Measurements from ENCODE around the gene CNOT10.
A peak's percentile ranks its signal among the peaks of the same experiment; 100 is the strongest.
"Not testable (repeated sequence)": the region's sequence is repeated elsewhere in the genome, so short reads cannot be mapped to it uniquely, and the experiment has no call there.

The CNOT10 gene

DNA sequence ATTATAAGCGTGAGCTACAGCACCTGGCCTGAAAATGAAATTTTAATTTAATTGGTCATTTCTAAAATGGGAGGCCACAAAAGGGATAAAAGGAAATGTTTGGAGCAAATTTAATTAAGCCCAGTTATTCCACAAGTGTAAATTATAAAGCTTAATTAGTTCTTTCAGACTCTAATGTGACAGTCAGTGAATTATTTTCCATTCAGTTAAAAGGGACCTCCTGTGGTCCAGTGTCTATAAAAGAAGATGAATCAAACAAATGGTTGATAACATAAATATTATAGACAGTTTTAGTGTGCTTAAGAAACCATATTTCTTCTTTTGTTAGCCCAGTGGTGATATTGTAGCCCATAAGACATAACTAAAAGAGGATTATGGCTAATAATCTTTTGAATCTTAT lies 66.4 kb downstream of the CNOT10 start:
- no peak for DNase-seq (ENCODE audit: low spot score in 2 of 2)
- in situ Hi-C loops (cut with MboI; ENCODE audit: low sequenced_read_pairs): no loop called here
- Histone ChIP-seq H3K4me1 (no peaks in the 10 kb centered on the region), H3K27me3 (ENCODE audit: low read depth) (no peaks in the 10 kb centered on the region), H3K36me3 (replicated peaks) (0 out of 2 replicates have a peak, but pooled peaks cover 2% of the 10 kb centered on the region), H3K9me3 (no peaks in the 10 kb centered on the region), H3K4me3 (no peak overlapping the region)

DNA sequence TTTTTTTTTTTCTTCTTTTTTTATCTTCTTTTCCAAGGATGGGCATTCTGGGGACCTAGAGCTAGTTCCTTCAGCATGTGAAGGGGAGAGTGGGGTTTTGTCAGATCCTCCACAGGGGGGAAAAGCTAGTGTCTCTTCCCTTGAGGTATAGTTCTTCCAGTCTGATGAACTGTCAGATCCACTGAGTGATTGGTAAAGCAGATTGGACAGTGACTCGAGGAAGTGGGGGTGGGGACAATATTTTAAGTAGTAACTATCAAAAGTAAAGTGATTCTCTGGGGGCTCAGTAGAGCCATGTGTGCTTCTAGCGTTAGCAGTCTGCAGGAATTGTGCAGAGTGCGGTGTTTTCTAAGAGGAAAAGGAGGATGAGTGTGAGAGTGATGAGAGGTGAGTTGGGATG lies 70.8 kb downstream of the CNOT10 start:
- DNase-seq (ENCODE audit: low spot score in 2 of 2): no peak
- Histone ChIP-seq H3K4me1 (no peaks in the 10 kb centered on the region), H3K36me3 (replicated peaks) (peaks cover 5% of the 10 kb centered on the region; the same call in 1 of the 2 replicates), H3K4me3 (no peak overlapping the region), H3K9me3 (no peaks in the 10 kb centered on the region), H3K27me3 (ENCODE audit: low read depth) (no peaks in the 10 kb centered on the region)
- in situ Hi-C loops (cut with MboI; ENCODE audit: low sequenced_read_pairs): no loop called here

GRCh38 chr3:32757618-32758374 lies 72.8 kb downstream of the CNOT10 start:
- no peaks in the 10 kb centered on the region for H3K27me3 ChIP-seq (ENCODE audit: low read depth)
- peaks cover 7% of the 10 kb centered on the region for H3K36me3 ChIP-seq (replicated peaks)
- no peaks in the 10 kb centered on the region for H3K4me1 ChIP-seq
- no peak overlapping the region for H3K4me3 ChIP-seq
- in situ Hi-C loops (cut with MboI; ENCODE audit: low sequenced_read_pairs): no loop called here
- H3K9me3 ChIP-seq: no peaks in the 10 kb centered on the region
- no peak for DNase-seq (ENCODE audit: low spot score in 2 of 2)

GRCh38 chr3:32758375-32758753 lies 73.4 kb downstream of the CNOT10 start:
- no peak for DNase-seq (ENCODE audit: low spot score in 2 of 2)
- in situ Hi-C loops (cut with MboI; ENCODE audit: low sequenced_read_pairs): no loop called here

GRCh38 chr3:32759342-32759741 lies 74.4 kb downstream of the CNOT10 start:
- in situ Hi-C loops (cut with MboI; ENCODE audit: low sequenced_read_pairs): no loop called here
- DNase-seq (ENCODE audit: low spot score in 2 of 2): no peak
- Histone ChIP-seq H3K4me3 (no peak overlapping the region), H3K4me1 (no peaks in the 10 kb centered on the region), H3K27me3 (ENCODE audit: low read depth) (no peaks in the 10 kb centered on the region), H3K9me3 (no peaks in the 10 kb centered on the region), H3K36me3 (replicated peaks) (peaks cover 15% of the 10 kb centered on the region)

More at GRCh38 chr3:32758375-32758753, 73.4 kb downstream of the CNOT10 start:
- Histone ChIP-seq H3K9me3 (no peaks in the 10 kb centered on the region), H3K36me3 (replicated peaks) (peaks cover 11% of the 10 kb centered on the region), H3K4me3 (no peak overlapping the region), H3K4me1 (no peaks in the 10 kb centered on the region), H3K27me3 (ENCODE audit: low read depth) (no peaks in the 10 kb centered on the region)

DNA sequence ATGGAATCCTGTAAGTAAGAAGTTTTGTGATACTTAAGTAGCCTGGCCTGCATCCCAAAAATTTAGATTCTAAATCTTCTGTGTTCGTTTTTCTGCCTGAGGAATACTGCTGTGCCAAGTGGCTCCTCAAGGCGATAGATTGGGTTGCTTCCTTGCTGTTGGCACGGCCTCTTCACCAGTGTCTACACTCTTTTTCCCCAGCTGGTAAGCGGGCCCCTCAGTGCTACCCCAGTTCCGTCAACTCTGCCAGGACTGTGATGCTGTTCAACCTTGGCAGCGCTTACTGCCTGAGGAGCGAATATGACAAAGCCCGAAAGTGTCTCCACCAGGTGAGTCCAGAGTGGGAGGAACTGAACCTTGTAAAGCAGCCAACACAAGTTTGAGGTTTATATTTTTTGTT lies 79.5 kb downstream of the CNOT10 start:
- no peaks in the 10 kb centered on the region for H3K9me3 ChIP-seq
- H3K36me3 ChIP-seq (replicated peaks): peaks cover 32% of the 10 kb centered on the region
- in situ Hi-C loops (cut with MboI; ENCODE audit: low sequenced_read_pairs): no loop called here
- no peaks in the 10 kb centered on the region for H3K4me1 ChIP-seq
- H3K4me3 ChIP-seq: no peak overlapping the region
- H3K27me3 ChIP-seq (ENCODE audit: low read depth): no peaks in the 10 kb centered on the region
- no peak for DNase-seq (ENCODE audit: low spot score in 2 of 2)

DNA sequence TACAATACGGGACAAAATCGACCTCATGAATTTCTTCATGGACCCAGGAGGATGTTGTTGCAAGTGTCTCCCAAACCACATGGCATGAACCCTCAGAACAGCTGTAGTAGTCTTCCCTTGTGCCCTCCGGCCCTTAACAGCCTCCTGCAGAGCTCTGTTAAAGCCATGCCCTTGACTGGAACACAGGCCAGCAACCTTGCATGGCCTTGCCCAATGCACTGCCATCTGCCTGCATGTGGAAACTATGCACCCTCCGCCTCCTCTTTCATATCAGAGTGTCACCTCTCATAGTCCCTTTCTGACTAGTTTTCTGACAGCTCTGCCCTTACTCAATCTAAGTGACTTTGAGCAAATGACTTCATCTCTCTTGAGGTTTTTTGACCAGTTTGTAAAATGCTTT lies 93.4 kb downstream of the CNOT10 start:
- Histone ChIP-seq H3K27me3 (ENCODE audit: low read depth) (no peaks in the 10 kb centered on the region), H3K9me3 (no peaks in the 10 kb centered on the region; the same call in 1 of the 2 replicates), H3K36me3 (replicated peaks) (peaks cover 12% of the 10 kb centered on the region), H3K4me3 (no peak overlapping the region), H3K4me1 (peaks cover 35% of the 10 kb centered on the region)
- no peak for DNase-seq (ENCODE audit: low spot score in 2 of 2)
- in situ Hi-C loops (cut with MboI; ENCODE audit: low sequenced_read_pairs): no loop called here

- H3K4me1 ChIP-seq: peaks cover 35% of the 10 kb centered on the region
- DNase-seq (ENCODE audit: low spot score in 2 of 2): peak; percentile 47 to 56
- peak overlapping the region; percentile 6; the same call in 1 of the 2 replicates for H3K4me3 ChIP-seq
- in situ Hi-C loops (cut with MboI; ENCODE audit: low sequenced_read_pairs): no loop called here
- H3K9me3 ChIP-seq: no peaks in the 10 kb centered on the region; the same call in 1 of the 2 replicates
- no peaks in the 10 kb centered on the region for H3K27me3 ChIP-seq (ENCODE audit: low read depth)
- 0 out of 2 replicates have a peak, but pooled peaks cover 3% of the 10 kb centered on the region for H3K36me3 ChIP-seq (replicated peaks)
Observed at GRCh38 chr3:32780071-32780734, 95.2 kb downstream of the CNOT10 start.

DNA sequence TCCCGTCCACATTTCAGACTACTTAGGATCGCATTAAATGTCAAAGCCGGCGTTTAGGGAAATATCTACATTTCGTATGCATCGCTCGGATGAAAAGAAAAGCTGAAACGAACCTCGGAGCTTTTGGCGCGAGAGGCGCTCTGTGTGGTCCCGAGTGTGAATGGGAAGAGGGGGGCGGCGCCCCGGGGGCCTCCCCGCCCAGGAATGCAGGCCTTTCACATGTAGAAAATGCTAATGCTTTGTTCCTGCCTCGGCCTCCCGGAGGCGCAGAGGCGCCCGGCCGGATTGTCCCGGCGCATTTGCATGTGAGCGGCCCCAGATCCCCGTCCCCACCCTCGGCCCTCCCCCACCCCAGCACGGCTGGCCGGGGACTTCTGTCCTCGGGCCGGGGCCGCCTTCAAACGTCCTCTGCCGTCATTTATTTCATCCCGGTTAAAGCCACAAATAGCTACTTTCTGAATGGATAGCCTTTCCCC lies 95.8 kb downstream of the CNOT10 start:
- H3K9me3 ChIP-seq: no peaks in the 10 kb centered on the region; the same call in 1 of the 2 replicates
- 0 out of 2 replicates have a peak, but pooled peaks cover 3% of the 10 kb centered on the region for H3K36me3 ChIP-seq (replicated peaks)
- H3K4me3 ChIP-seq: peak overlapping the region; percentile 42
- H3K27me3 ChIP-seq (ENCODE audit: low read depth): no peaks in the 10 kb centered on the region
- in situ Hi-C loops (cut with MboI; ENCODE audit: low sequenced_read_pairs): no loop called here
- peak; percentile 97 for DNase-seq (ENCODE audit: low spot score in 2 of 2)
- H3K4me1 ChIP-seq: peaks cover 35% of the 10 kb centered on the region

DNA sequence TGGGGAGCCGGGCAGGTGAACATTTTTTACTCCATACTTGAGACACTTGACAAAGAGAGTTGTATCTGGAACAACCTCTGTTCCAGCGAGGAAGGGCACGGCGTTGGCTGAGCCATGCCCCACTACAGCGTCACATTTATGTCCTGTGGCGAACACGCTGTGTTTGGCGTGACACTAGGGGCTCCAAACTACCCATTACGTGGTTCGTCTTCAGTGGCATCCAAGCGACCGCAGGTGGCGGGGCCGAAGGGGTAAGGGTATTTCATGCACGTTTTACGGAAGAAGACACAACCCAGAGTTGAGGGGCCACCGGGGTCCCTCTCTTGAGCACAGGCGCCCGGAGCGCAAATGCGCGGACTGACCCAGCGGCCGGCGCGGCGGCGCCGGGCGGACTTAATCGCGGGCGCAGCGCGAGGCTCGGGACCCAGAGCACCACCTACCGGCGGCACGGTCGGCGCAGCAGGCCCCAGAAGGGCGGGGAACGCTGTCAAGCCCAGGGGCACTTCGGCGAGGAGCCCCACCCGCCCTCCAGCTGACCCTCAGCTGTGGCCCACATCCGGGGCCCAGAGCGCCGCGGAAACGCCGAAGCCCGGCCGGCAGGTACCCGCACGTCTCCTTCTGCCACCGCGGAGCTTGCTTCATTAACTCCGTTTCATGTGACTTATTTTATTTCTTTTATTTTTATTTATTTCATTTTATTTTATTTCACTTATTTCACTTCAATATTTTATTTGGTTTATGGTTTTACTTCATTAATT lies 96.4 kb downstream of the CNOT10 start:
- peak; percentile 86 to 95 for DNase-seq (ENCODE audit: low spot score in 2 of 2)
- Histone ChIP-seq H3K4me1 (peaks cover 35% of the 10 kb centered on the region), H3K9me3 (no peaks in the 10 kb centered on the region; the same call in 1 of the 2 replicates), H3K27me3 (ENCODE audit: low read depth) (no peaks in the 10 kb centered on the region), H3K36me3 (replicated peaks) (0 out of 2 replicates have a peak, but pooled peaks cover under 1% of the 10 kb centered on the region), H3K4me3 (peak overlapping the region; percentile 42)
- in situ Hi-C loops (cut with MboI; ENCODE audit: low sequenced_read_pairs): no loop called here

DNA sequence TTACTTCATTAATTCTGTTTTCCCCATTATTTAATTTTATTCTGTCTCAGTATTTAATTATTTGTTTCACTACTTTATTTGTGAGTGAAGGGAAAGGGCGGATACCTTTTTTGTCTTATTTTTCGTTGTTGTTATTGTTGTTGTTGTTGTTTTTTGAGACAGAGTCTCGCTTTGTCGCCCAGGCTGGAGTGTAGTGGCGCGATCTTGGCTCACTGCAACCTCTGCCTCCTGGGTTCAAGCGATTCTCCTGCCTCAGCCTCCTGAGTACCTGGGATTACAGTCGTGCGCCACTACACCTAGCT lies 96.9 kb downstream of the CNOT10 start:
- H3K27me3 ChIP-seq (ENCODE audit: low read depth); in situ Hi-C loops (cut with MboI; ENCODE audit: low sequenced_read_pairs); H3K9me3 ChIP-seq; H3K36me3 ChIP-seq (replicated peaks); DNase-seq (ENCODE audit: low spot score in 2 of 2): not testable (repeated sequence)
- Histone ChIP-seq H3K4me3 (peak overlapping the region; percentile 42), H3K4me1 (peaks cover 31% of the 10 kb centered on the region)

DNA sequence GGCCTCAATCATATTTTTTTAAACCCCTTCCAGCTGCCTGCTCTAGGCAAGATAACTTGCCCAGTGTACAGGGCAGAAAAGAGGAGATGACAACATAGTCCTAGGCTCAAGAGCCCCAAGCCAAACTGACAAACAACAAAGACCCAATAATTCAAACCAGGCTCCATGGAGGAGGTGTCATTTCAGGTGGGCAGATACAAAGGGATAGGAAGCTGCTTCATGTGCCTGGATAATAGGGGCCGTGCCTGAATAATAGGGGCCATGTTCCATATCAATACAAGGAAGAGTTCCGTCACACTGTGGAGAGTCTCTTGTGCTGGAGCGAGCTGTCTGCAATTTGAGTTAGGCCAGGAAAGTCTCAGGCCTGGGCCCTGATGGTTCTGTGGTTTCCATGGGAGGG lies 97.4 kb downstream of the CNOT10 start:
- peaks cover 27% of the 10 kb centered on the region for H3K4me1 ChIP-seq
- H3K36me3 ChIP-seq (replicated peaks): no peaks in the 10 kb centered on the region
- no peak for DNase-seq (ENCODE audit: low spot score in 2 of 2)
- H3K4me3 ChIP-seq: no peak overlapping the region
- in situ Hi-C loops (cut with MboI; ENCODE audit: low sequenced_read_pairs): no loop called here
- no peaks in the 10 kb centered on the region for H3K27me3 ChIP-seq (ENCODE audit: low read depth)
- H3K9me3 ChIP-seq: no peaks in the 10 kb centered on the region; the same call in 1 of the 2 replicates

DNA sequence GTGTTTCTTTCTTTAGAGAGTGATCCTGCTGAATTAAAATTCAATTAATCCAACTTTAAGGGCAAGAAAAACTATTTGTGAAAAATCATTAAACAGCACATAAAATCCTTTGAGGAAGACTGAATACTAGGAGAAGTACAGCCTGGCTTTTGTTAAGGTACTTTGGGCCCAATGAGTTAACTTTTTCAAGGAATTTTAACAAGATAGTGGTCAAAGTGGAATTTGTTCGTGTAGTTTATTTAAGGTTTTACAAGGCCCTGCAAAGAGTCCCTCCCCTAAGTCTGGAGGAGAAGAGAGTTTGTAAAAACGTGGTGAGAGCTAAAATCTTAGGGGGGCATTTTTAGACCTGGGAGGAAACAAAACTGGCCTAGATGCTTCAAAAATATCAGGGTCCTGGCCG lies 106.8 kb downstream of the CNOT10 start:
- H3K27me3 ChIP-seq (ENCODE audit: low read depth): no peaks in the 10 kb centered on the region
- H3K4me1 ChIP-seq: peaks cover 17% of the 10 kb centered on the region
- DNase-seq (ENCODE audit: low spot score in 2 of 2): peak in 1 of 2 experiments; percentile 59
- no peaks in the 10 kb centered on the region for H3K36me3 ChIP-seq (replicated peaks)
- no peaks in the 10 kb centered on the region for H3K9me3 ChIP-seq
- no peak overlapping the region for H3K4me3 ChIP-seq
- in situ Hi-C loops (cut with MboI; ENCODE audit: low sequenced_read_pairs): no loop called here

Measured in HAP-1 (cell line).